IPS-18c (cell line): ENCODE measurements around the gene PTPRE.
"Not testable (repeated sequence)": the region's sequence is repeated elsewhere in the genome, so short reads cannot be mapped to it uniquely, and the experiment has no call there.

Experiments used
- H3K4me3 ChIP-seq: 2 replicates; pipeline ENCODE4 v1.7.0; 2013; ENCODE audit warnings: low read depth, mild to moderate bottlenecking, low read length, moderate library complexity; ENCODE audit not compliant: insufficient read depth
- H3K9me3 ChIP-seq: one replicate; pipeline ENCODE4 v1.6.1; 2013; ENCODE audit warnings: mild to moderate bottlenecking, low read length, moderate library complexity; ENCODE audit not compliant: control insufficient read depth, insufficient read depth

PTPRE gene

GRCh38 chr10:127978481-127978880 lies 71.6 kb downstream of the PTPRE start:
- Histone ChIP-seq H3K9me3 (peaks cover 2% of the 10 kb centered on the region), H3K4me3 (no peak overlapping the region)

GRCh38 chr10:127979045-127979444 lies 72.1 kb downstream of the PTPRE start:
- Histone ChIP-seq H3K4me3 (no peak overlapping the region), H3K9me3 (peaks cover 2% of the 10 kb centered on the region)

- H3K9me3 ChIP-seq: peaks cover 2% of the 10 kb centered on the region
- H3K4me3 ChIP-seq: no peak overlapping the region
These were observed 72.7 kb downstream of the PTPRE start for GRCh38 chr10:127979566-127979965.

GRCh38 chr10:127980898-127981297 lies 74.0 kb downstream of the PTPRE start:
- no peak overlapping the region for H3K4me3 ChIP-seq

GRCh38 chr10:127982601-127983000 lies 75.7 kb downstream of the PTPRE start:
- H3K4me3 ChIP-seq: no peak overlapping the region
- H3K9me3 ChIP-seq: peaks cover 2% of the 10 kb centered on the region

More at GRCh38 chr10:127980898-127981297, 74.0 kb downstream of the PTPRE start:
- peaks cover 2% of the 10 kb centered on the region for H3K9me3 ChIP-seq

GRCh38 chr10:127983344-127984100 lies 76.6 kb downstream of the PTPRE start:
- H3K9me3 ChIP-seq: peaks cover 2% of the 10 kb centered on the region
- H3K4me3 ChIP-seq: no peak overlapping the region

- Histone ChIP-seq H3K4me3 (no peak overlapping the region), H3K9me3 (no peaks in the 10 kb centered on the region)
These were observed 78.0 kb downstream of the PTPRE start for GRCh38 chr10:127984945-127985344.

GRCh38 chr10:127986531-127987466 lies 79.9 kb downstream of the PTPRE start:
- no peaks in the 10 kb centered on the region for H3K9me3 ChIP-seq
- H3K4me3 ChIP-seq: no peak overlapping the region

GRCh38 chr10:127987467-127988380 lies 80.8 kb downstream of the PTPRE start:
- H3K4me3 ChIP-seq: no peak overlapping the region
- no peaks in the 10 kb centered on the region for H3K9me3 ChIP-seq

GRCh38 chr10:127989481-127990012 lies 82.6 kb downstream of the PTPRE start:
- no peak overlapping the region for H3K4me3 ChIP-seq
- H3K9me3 ChIP-seq: no peaks in the 10 kb centered on the region

- not testable (repeated sequence) for H3K4me3 ChIP-seq, H3K9me3 ChIP-seq
These were observed 83.4 kb downstream of the PTPRE start for GRCh38 chr10:127990132-127990788.

- Histone ChIP-seq H3K9me3 (no peaks in the 10 kb centered on the region), H3K4me3 (no peak overlapping the region)
These were observed 84.1 kb downstream of the PTPRE start for GRCh38 chr10:127990846-127991542.

- H3K9me3 ChIP-seq: no peaks in the 10 kb centered on the region
- H3K4me3 ChIP-seq: no peak overlapping the region
These were observed 84.8 kb downstream of the PTPRE start for GRCh38 chr10:127991543-127992255.

GRCh38 chr10:127992376-127992775 lies 85.5 kb downstream of the PTPRE start:
- H3K9me3 ChIP-seq: no peaks in the 10 kb centered on the region
- no peak overlapping the region for H3K4me3 ChIP-seq

- Histone ChIP-seq H3K4me3 (no peak overlapping the region), H3K9me3 (no peaks in the 10 kb centered on the region)
These were observed 86.3 kb downstream of the PTPRE start for GRCh38 chr10:127993056-127993690.
